Left hindlimb (tissue), 1 donor: Measurements from ENCODE around the gene CLEC4A.
A peak's percentile ranks its signal among the peaks of the same experiment; 100 is the strongest.
"Not testable (repeated sequence)": the region's sequence is repeated elsewhere in the genome, so short reads cannot be mapped to it uniquely, and the experiment has no call there.

Experiments used
- DNase-seq: peaks from one replicate; pipeline ENCODE4 v3.0.0-alpha.2; 2018

CLEC4A gene

GRCh38 chr12:8123124-8123912, at the start of gene CLEC4A:
TSS of gene CLEC4A (plus strand) at chr12:8123617. CDS start at chr12:8123879, 262 bp downstream.
- DNase-seq, result no peak

GRCh38 chr12:8075935-8076334, 47.5 kb upstream of the CLEC4A start:
- no peak for DNase-seq

GRCh38 chr12:8076366-8076765, 47.1 kb upstream of the CLEC4A start:
- no peak for DNase-seq

GRCh38 chr12:8077207-8077606, 46.2 kb upstream of the CLEC4A start:
- DNase-seq, result no peak

GRCh38 chr12:8078398-8078797, 45.0 kb upstream of the CLEC4A start:
- DNase-seq, result peak; percentile 42

GRCh38 chr12:8078916-8079315, 44.5 kb upstream of the CLEC4A start:
- no peak for DNase-seq

- no peak for DNase-seq
Measured at GRCh38 chr12:8080120-8080519, 43.3 kb upstream of the CLEC4A start.

- DNase-seq, result no peak
Measured at GRCh38 chr12:8081251-8081920, 42.0 kb upstream of the CLEC4A start.

- DNase-seq, result no peak
Measured at GRCh38 chr12:8082808-8083100, 40.7 kb upstream of the CLEC4A start.

- DNase-seq, result not testable (repeated sequence)
Measured at GRCh38 chr12:8084351-8084750, 39.1 kb upstream of the CLEC4A start.

- DNase-seq, result no peak
Measured at GRCh38 chr12:8087666-8088065, 35.8 kb upstream of the CLEC4A start.

- no peak for DNase-seq
Measured at GRCh38 chr12:8088574-8088973, 34.8 kb upstream of the CLEC4A start.

GRCh38 chr12:8089277-8089676, 34.1 kb upstream of the CLEC4A start:
- DNase-seq, result not testable (repeated sequence)

- DNase-seq, result no peak
Measured at GRCh38 chr12:8089716-8090115, 33.7 kb upstream of the CLEC4A start.

- no peak for DNase-seq
Measured at GRCh38 chr12:8093291-8093690, 30.1 kb upstream of the CLEC4A start.

GRCh38 chr12:8096281-8096915, 27.0 kb upstream of the CLEC4A start:
- no peak for DNase-seq

- no peak for DNase-seq
Measured at GRCh38 chr12:8099235-8099634, 24.2 kb upstream of the CLEC4A start.

- peak; percentile 62 for DNase-seq
Measured at GRCh38 chr12:8108808-8109398, 14.5 kb upstream of the CLEC4A start.

- DNase-seq, result not testable (repeated sequence)
Measured at GRCh38 chr12:8113117-8113516, 10.3 kb upstream of the CLEC4A start.

- DNase-seq, result no peak
Measured at GRCh38 chr12:8120072-8120713, 3.2 kb upstream of the CLEC4A start.

GRCh38 chr12:8127138-8127537, 3.7 kb downstream of the CLEC4A start:
- no peak for DNase-seq

- not testable (repeated sequence) for DNase-seq
Measured at GRCh38 chr12:8133636-8134397, 10.4 kb downstream of the CLEC4A start.
